ENCODE measurements around the gene TYROBP.

TYROBP gene

DNA sequence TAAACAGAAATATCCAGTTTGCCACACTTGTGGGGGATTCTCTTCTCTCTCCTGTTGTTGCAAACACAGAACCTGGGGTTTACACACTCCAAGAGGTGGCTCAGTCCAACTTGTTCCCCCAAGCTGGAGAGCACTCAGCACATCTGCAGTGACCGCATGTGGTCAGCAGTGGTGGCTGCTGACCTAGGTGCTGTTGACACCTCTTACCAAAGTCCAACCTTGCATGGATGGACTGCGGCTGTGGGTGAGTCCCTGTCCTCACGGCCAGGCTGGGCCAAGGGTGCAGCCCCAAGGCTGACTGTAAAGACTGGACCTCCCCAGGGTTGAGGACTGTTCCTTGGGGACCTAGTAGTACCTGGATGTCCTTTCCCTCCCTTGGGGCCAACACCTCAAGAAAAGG, 34.1 kb upstream of the TYROBP start:
- TF ChIP-seq, protein P1, sequence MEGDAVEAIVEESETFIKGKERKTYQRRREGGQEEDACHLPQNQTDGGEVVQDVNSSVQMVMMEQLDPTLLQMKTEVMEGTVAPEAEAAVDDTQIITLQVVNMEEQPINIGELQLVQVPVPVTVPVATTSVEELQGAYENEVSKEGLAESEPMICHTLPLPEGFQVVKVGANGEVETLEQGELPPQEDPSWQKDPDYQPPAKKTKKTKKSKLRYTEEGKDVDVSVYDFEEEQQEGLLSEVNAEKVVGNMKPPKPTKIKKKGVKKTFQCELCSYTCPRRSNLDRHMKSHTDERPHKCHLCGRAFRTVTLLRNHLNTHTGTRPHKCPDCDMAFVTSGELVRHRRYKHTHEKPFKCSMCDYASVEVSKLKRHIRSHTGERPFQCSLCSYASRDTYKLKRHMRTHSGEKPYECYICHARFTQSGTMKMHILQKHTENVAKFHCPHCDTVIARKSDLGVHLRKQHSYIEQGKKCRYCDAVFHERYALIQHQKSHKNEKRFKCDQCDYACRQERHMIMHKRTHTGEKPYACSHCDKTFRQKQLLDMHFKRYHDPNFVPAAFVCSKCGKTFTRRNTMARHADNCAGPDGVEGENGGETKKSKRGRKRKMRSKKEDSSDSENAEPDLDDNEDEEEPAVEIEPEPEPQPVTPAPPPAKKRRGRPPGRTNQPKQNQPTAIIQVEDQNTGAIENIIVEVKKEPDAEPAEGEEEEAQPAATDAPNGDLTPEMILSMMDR (IDR thresholded peaks at IDR 0.05) = no peak

DNA sequence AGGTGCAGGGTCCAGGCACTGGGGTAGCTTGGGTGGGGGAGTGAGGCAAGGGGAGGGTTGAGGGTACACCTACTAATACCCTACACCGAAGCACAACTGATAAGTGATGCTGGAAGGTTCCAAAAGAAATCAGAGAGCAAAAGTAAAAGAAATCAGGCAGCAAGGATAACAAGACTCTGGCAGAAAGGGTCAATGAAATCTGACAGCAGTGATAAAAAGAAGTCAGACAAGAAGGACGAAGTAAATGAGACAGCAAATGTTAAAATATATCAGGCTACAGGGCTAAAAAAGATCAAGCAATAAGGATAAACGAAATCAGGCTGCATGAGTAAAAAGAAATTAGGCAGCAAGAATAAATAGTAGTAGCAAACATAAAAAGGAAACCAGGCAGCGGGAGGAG, 32.7 kb upstream of the TYROBP start:
- TF ChIP-seq, protein P1 (IDR thresholded peaks at IDR 0.05) = no peak

DNA sequence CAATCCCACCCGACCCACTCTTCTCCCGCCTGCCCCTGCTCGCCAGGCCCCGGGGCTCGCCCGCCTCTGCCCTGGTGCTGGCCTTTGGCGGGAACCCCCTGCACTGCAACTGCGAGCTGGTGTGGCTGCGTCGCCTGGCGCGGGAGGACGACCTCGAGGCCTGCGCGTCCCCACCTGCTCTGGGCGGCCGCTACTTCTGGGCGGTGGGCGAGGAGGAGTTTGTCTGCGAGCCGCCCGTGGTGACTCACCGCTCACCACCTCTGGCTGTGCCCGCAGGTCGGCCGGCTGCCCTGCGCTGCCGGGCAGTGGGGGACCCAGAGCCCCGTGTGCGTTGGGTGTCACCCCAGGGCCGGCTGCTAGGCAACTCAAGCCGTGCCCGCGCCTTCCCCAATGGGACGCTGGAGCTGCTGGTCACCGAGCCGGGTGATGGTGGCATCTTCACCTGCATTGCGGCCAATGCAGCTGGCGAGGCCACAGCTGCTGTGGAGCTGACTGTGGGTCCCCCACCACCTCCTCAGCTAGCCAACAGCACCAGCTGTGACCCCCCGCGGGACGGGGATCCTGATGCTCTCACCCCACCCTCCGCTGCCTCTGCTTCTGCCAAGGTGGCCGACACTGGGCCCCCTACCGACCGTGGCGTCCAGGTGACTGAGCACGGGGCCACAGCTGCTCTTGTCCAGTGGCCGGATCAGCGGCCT, 32.1 kb upstream of the TYROBP start:
- TF ChIP-seq, protein P1 (IDR thresholded peaks at IDR 0.05) = no peak

DNA sequence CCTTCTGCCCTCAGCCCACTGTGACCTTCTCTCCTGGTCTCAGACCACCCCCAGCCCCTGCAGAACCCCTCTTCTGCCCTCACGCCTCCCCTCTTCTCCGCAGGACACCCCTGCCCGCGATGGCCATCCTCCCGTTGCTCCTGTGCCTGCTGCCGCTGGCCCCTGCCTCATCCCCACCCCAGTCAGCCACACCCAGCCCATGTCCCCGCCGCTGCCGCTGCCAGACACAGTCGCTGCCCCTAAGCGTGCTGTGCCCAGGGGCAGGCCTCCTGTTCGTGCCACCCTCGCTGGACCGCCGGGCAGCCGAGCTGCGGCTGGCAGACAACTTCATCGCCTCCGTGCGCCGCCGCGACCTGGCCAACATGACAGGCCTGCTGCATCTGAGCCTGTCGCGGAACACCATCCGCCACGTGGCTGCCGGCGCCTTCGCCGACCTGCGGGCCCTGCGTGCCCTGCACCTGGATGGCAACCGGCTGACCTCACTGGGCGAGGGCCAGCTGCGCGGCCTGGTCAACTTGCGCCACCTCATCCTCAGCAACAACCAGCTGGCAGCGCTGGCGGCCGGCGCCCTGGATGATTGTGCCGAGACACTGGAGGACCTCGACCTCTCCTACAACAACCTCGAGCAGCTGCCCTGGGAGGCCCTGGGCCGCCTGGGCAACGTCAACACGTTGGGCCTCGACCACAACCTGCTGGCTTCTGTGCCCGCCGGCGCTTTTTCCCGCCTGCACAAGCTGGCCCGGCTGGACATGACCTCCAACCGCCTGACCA, 31.4 kb upstream of the TYROBP start:
- TF ChIP-seq, protein P1 (IDR thresholded peaks at IDR 0.05) = no peak

DNA sequence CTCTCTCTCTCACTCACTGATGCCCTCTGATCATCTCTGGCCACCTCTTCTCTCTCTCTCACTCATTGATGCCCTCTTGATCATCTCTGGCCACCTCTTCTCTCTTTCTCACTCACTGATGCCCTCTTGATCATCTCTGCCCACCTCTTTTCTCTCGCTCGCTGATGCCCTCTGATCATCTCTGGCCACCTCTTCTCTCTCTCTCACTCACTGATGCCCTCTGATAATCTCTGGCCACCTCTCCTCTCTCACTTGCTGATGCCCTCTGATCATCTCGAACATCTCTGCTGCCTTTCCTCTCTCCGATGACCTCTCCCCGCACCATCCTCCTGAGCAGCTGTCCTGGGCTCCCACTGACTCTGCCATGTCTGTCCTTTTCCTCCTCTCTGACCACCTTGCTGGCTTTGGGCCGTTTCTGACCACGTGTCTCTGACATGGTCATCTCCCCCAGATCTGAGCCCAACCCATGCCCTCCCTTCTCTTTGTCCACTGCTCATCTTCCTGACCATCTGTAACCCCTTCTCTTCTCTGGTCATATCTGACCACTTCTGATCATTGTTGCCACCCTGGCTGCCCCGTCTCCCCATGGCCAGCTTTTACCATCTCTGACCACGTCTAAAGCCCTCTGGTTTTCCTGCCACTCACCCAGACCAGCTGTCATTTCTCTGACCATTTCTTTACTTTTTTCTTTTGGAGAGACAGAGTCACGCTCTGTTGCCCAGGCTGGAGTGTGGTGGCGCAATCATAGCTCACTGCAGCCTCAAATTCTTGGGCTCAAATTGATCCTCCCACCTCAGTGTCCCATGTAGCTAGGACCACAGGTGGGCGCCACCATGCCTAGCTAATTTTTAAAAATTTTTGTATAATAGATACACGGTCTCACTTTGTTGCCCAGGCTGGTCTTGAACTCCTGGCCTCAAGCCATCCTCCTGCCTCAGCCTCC, 30.5 kb upstream of the TYROBP start:
- TF ChIP-seq, protein P1 (IDR thresholded peaks at IDR 0.05) = no peak

DNA sequence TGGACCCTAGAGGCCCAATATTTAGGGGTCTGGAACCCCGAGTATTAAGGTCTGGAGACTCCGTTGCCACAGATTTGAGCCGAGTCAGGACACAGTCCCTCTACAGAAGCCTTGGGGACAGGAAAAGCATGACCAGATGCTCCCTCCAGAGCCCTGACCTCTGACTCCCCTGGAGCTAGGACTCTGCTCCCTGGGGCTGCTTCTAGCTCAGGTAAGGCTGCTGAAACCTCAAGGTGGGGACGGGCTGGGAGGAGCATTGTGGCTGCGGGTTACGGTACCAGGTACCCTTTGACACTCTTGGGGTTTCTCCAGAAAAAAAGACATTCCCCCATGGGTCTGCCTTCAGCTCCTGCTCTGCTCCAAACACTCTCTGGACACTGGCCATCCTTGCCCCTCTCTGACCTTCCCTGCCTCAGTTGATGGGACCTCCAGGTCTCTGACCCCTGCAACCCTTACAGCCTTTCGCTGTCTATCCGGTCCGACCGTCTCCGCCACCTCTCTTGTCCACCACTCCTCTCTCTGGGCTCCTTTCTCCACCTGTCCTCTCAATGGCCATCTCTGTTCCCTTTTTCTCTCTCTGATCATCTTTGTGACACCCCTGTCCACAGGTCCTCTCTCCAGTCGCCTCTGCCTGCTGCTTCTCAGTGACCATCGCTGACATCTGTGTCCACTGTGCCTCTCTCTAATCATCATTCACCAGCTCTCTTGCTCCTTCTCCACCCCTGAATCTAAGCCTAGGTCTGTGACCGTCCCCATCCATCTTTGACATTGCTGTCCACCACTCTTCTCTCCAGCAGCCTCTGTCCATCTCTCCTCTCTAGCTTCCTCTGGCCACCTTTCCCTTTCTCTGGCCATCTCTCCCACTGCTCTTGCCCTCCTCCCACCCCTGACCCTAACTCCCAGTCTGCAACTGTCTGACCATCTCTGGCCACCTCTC, 29.5 kb upstream of the TYROBP start:
- TF ChIP-seq, protein P1 (IDR thresholded peaks at IDR 0.05) = no peak

Data from LNCAP (cell line).